SK-N-SH (cell line): ENCODE data around the gene RIPPLY3. TPM values are rescaled to one million over a fixed set of nuclear protein-coding genes. Genes with fewer than 3 reads are reported as not detected.

Experiments used
- CHD2 ChIP-seq: fragments of 150-350 bp; IDR thresholded peaks from 2 replicates; pipeline ENCODE4 v1.6.1; 2018; ENCODE audit warnings: low read length; ENCODE audit not compliant: partially characterized antibody
- ELF1 ChIP-seq: IDR thresholded peaks from 2 replicates; pipeline ENCODE4 v1.4.0; 2012
- EP300 ChIP-seq, 2 experiments: IDR thresholded peaks; 2 replicates each; pipeline versions ENCODE4 v1.4.0 to v1.6.1; 2012; ENCODE audit warnings: borderline replicate concordance in 1 of 2, low read depth in 1 of 2, low read length in 1 of 2
- FOSL2 ChIP-seq: IDR thresholded peaks from 2 replicates; pipeline ENCODE4 v1.4.0; 2012; ENCODE audit warnings: low read depth, mild to moderate bottlenecking, moderate library complexity, borderline replicate concordance
- FOXJ3 ChIP-seq: sonication (generic); formaldehyde crosslinking; IDR thresholded peaks from 2 replicates; pipeline ENCODE4 v1.5.1; 2020; ENCODE audit warnings: mild to moderate bottlenecking, missing genetic modification reagents
- GABPA ChIP-seq: IDR thresholded peaks from 2 replicates; pipeline ENCODE4 v1.4.0; 2012; ENCODE audit warnings: low read depth, mild to moderate bottlenecking
- GATA2 ChIP-seq: sonication (generic); formaldehyde crosslinking; IDR thresholded peaks from 2 replicates; pipeline ENCODE4 v1.5.0; 2020; ENCODE audit warnings: mild to moderate bottlenecking, missing genetic modification reagents
- IRF3 ChIP-seq: fragments of 150-350 bp; IDR thresholded peaks from 2 replicates; pipeline ENCODE4 v1.6.1; 2016; ENCODE audit warnings: mild to moderate bottlenecking, low read depth, low read length
- MEF2A ChIP-seq: IDR thresholded peaks from 2 replicates; pipeline ENCODE4 v1.4.0; 2012; ENCODE audit warnings: low read depth, borderline replicate concordance
- MXI1 ChIP-seq: IDR thresholded peaks from 2 replicates; pipeline ENCODE4 v1.6.1; 2012; ENCODE audit warnings: mild to moderate bottlenecking, low read depth, low read length, improper control_type of control experiment
- PBX3 ChIP-seq: IDR thresholded peaks from 2 replicates; pipeline ENCODE4; 2012
- POLR2AphosphoS5 ChIP-seq: IDR thresholded peaks from 2 replicates; pipeline ENCODE4 v1.6.1; 2012; ENCODE audit warnings: low read depth, low read length
- RAD21 ChIP-seq: IDR thresholded peaks from 2 replicates; pipeline ENCODE4 v1.6.1; 2012; ENCODE audit warnings: mild to moderate bottlenecking, low read length
- RCOR1 ChIP-seq: fragments of 150-350 bp; IDR thresholded peaks from 2 replicates; pipeline ENCODE4 v1.6.1; 2017; ENCODE audit warnings: antibody characterized with exemption, low read length
- RFX5 ChIP-seq: IDR thresholded peaks from 2 replicates; pipeline ENCODE4 v1.6.1; 2012; ENCODE audit warnings: mild to moderate bottlenecking, improper control_type of control experiment, low read length
- RXRA ChIP-seq: IDR thresholded peaks from 2 replicates; pipeline ENCODE4 v1.4.0; 2012; ENCODE audit warnings: low read depth, mild to moderate bottlenecking, borderline replicate concordance
- SIN3A ChIP-seq: IDR thresholded peaks from 2 replicates; pipeline ENCODE4 v1.6.1; 2012; ENCODE audit warnings: low read depth, mild to moderate bottlenecking, low read length, moderate library complexity, borderline replicate concordance
- TCF12 ChIP-seq: IDR thresholded peaks from 2 replicates; pipeline ENCODE4 v1.4.0; 2012
- TEAD4 ChIP-seq: IDR thresholded peaks from 2 replicates; pipeline ENCODE4 v1.4.0; 2012; ENCODE audit warnings: mild to moderate bottlenecking, borderline replicate concordance; ENCODE audit not compliant: insufficient read depth
- USF1 ChIP-seq: IDR thresholded peaks from 2 replicates; pipeline ENCODE4 v1.4.0; 2012; ENCODE audit warnings: low read depth, borderline replicate concordance
- YY1 ChIP-seq: IDR thresholded peaks from 2 replicates; pipeline ENCODE4 v1.4.0; 2012; ENCODE audit warnings: low read depth, mild to moderate bottlenecking
- polyA plus RNA-seq, 3 experiments: library from polyadenylated mRNA; depleted of rRNA; stranded (reverse); fragments of >200 nt; gene quantifications; 2 replicates each; pipeline ENCODE4 v1.2.3, GENCODE V29; 2012
- TF ChIP-seq, protein P1 (sequence below): IDR thresholded peaks from 2 replicates; pipeline ENCODE4 v1.4.0; 2012; ENCODE audit warnings: low read depth, borderline replicate concordance
- TF ChIP-seq, protein P2 (sequence below): IDR thresholded peaks from 2 replicates; pipeline ENCODE4 v1.4.0; 2012; ENCODE audit warnings: low read depth
- TF ChIP-seq, protein P3 (sequence below): fragments of 150-350 bp; IDR thresholded peaks from 2 replicates; pipeline ENCODE4 v1.6.1; 2017; ENCODE audit warnings: antibody characterized with exemption, low read length, low read depth, borderline replicate concordance

RIPPLY3 gene
- polyA plus RNA-seq, 1 of the 3 experiments (the other 2 are of a cell fraction) = 0.03 TPM

GRCh38 chr21:37009740-37010341 lies 3.3 kb downstream of the RIPPLY3 start (continued):
- no peak for TF ChIP-seq IRF3
- TF ChIP-seq, protein P1, sequence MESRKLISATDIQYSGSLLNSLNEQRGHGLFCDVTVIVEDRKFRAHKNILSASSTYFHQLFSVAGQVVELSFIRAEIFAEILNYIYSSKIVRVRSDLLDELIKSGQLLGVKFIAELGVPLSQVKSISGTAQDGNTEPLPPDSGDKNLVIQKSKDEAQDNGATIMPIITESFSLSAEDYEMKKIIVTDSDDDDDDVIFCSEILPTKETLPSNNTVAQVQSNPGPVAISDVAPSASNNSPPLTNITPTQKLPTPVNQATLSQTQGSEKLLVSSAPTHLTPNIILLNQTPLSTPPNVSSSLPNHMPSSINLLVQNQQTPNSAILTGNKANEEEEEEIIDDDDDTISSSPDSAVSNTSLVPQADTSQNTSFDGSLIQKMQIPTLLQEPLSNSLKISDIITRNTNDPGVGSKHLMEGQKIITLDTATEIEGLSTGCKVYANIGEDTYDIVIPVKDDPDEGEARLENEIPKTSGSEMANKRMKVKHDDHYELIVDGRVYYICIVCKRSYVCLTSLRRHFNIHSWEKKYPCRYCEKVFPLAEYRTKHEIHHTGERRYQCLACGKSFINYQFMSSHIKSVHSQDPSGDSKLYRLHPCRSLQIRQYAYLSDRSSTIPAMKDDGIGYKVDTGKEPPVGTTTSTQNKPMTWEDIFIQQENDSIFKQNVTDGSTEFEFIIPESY = no peak
- peak; percentile 21 for TF ChIP-seq CHD2
- TF ChIP-seq MXI1 = no peak
- no peak for TF ChIP-seq FOXJ3 (CRISPR knock-in tag)
- no peak for TF ChIP-seq EP300 (IDR thresholded peaks at IDR 0.05; ENCODE audit: borderline replicate concordance in 1 of 2, low read depth in 1 of 2, low read length in 1 of 2)
- no peak for TF ChIP-seq POLR2AphosphoS5
- no peak for TF ChIP-seq USF1
- peak; percentile 68; the same call in 1 of the 2 replicates for TF ChIP-seq RCOR1
- TF ChIP-seq SIN3A = no peak
- no peak for TF ChIP-seq MEF2A
- no peak for TF ChIP-seq GABPA
- TF ChIP-seq, protein P2, sequence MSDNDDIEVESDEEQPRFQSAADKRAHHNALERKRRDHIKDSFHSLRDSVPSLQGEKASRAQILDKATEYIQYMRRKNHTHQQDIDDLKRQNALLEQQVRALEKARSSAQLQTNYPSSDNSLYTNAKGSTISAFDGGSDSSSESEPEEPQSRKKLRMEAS = no peak
- TF ChIP-seq YY1 = no peak
- TF ChIP-seq, protein P3, sequence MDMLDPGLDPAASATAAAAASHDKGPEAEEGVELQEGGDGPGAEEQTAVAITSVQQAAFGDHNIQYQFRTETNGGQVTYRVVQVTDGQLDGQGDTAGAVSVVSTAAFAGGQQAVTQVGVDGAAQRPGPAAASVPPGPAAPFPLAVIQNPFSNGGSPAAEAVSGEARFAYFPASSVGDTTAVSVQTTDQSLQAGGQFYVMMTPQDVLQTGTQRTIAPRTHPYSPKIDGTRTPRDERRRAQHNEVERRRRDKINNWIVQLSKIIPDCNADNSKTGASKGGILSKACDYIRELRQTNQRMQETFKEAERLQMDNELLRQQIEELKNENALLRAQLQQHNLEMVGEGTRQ = no peak
- no peak for TF ChIP-seq TEAD4
- no peak for TF ChIP-seq FOSL2
- no peak for TF ChIP-seq GATA2 (CRISPR knock-in tag)
- TF ChIP-seq ELF1 = no peak
- no peak for TF ChIP-seq RFX5
- no peak for TF ChIP-seq PBX3
- no peak for TF ChIP-seq TCF12
- no peak for TF ChIP-seq RXRA
- TF ChIP-seq RAD21 = peak; percentile 76
